IPS-15b (cell line): Measurements from ENCODE around the gene MICU1.
"Not testable (repeated sequence)": the region's sequence is repeated elsewhere in the genome, so short reads cannot be mapped to it uniquely, and the experiment has no call there.

Experiments used
- H3K27me3 ChIP-seq: one replicate; pipeline ENCODE4 v1.6.1; 2013; ENCODE audit warnings: low read length; ENCODE audit not compliant: control insufficient read depth, insufficient read depth
- H3K36me3 ChIP-seq: one replicate; pipeline ENCODE4 v1.6.1; 2013; ENCODE audit warnings: low read length; ENCODE audit not compliant: control insufficient read depth, insufficient read depth
- H3K4me1 ChIP-seq: one replicate; pipeline ENCODE4 v1.6.1; 2013; ENCODE audit warnings: mild to moderate bottlenecking, low read length; ENCODE audit not compliant: control insufficient read depth, insufficient read depth
- H3K4me3 ChIP-seq: one replicate; pipeline ENCODE4 v1.5.1; 2013; ENCODE audit warnings: low read depth, low read length
- H3K9ac ChIP-seq: one replicate; pipeline ENCODE4 v1.6.1; 2013; ENCODE audit warnings: low read depth, mild to moderate bottlenecking, low read length
- H3K9me3 ChIP-seq: one replicate; pipeline ENCODE4 v1.6.1; 2013; ENCODE audit warnings: mild to moderate bottlenecking, low read length; ENCODE audit not compliant: control insufficient read depth, insufficient read depth

The MICU1 gene

GRCh38 chr10:72653383-72654096 is 27.7 kb upstream of the MICU1 start:
- no peak overlapping the region for H3K4me3 ChIP-seq
- H3K36me3 ChIP-seq = no peaks in the 10 kb centered on the region
- H3K9me3 ChIP-seq = no peaks in the 10 kb centered on the region
- no peaks in the 10 kb centered on the region for H3K27me3 ChIP-seq
- H3K4me1 ChIP-seq = no peaks in the 10 kb centered on the region
- H3K9ac ChIP-seq = no peak overlapping the region

- Histone ChIP-seq H3K9me3 (no peaks in the 10 kb centered on the region), H3K36me3 (no peaks in the 10 kb centered on the region), H3K4me1 (no peaks in the 10 kb centered on the region), H3K4me3 (no peak overlapping the region), H3K9ac (no peak overlapping the region), H3K27me3 (no peaks in the 10 kb centered on the region)
Observed at GRCh38 chr10:72649291-72649690, 23.4 kb upstream of the MICU1 start.

- Histone ChIP-seq H3K4me3 (no peak overlapping the region), H3K9ac (no peak overlapping the region), H3K36me3 (no peaks in the 10 kb centered on the region), H3K27me3 (no peaks in the 10 kb centered on the region), H3K4me1 (no peaks in the 10 kb centered on the region), H3K9me3 (no peaks in the 10 kb centered on the region)
Observed at GRCh38 chr10:72648301-72648700, 22.4 kb upstream of the MICU1 start.

- not testable (repeated sequence) for H3K9me3 ChIP-seq, H3K4me1 ChIP-seq, H3K27me3 ChIP-seq, H3K4me3 ChIP-seq, H3K9ac ChIP-seq, H3K36me3 ChIP-seq
Observed at GRCh38 chr10:72646971-72647370, 21.1 kb upstream of the MICU1 start.

GRCh38 chr10:72645263-72645858 is 19.5 kb upstream of the MICU1 start:
- Histone ChIP-seq H3K9me3 (no peaks in the 10 kb centered on the region), H3K36me3 (no peaks in the 10 kb centered on the region), H3K27me3 (no peaks in the 10 kb centered on the region), H3K9ac (no peak overlapping the region), H3K4me1 (no peaks in the 10 kb centered on the region), H3K4me3 (no peak overlapping the region)

GRCh38 chr10:72642318-72642717 is 16.4 kb upstream of the MICU1 start:
- H3K36me3 ChIP-seq = no peaks in the 10 kb centered on the region
- no peaks in the 10 kb centered on the region for H3K4me1 ChIP-seq
- H3K9me3 ChIP-seq = no peaks in the 10 kb centered on the region
- no peaks in the 10 kb centered on the region for H3K27me3 ChIP-seq
- no peak overlapping the region for H3K4me3 ChIP-seq
- no peak overlapping the region for H3K9ac ChIP-seq

- Histone ChIP-seq H3K27me3 (no peaks in the 10 kb centered on the region), H3K9me3 (no peaks in the 10 kb centered on the region), H3K9ac (no peak overlapping the region), H3K4me3 (no peak overlapping the region), H3K36me3 (no peaks in the 10 kb centered on the region), H3K4me1 (no peaks in the 10 kb centered on the region)
Observed at GRCh38 chr10:72639441-72639873, 13.6 kb upstream of the MICU1 start.

GRCh38 chr10:72638586-72639440 is 12.9 kb upstream of the MICU1 start:
- Histone ChIP-seq H3K9ac (no peak overlapping the region), H3K9me3 (no peaks in the 10 kb centered on the region), H3K36me3 (no peaks in the 10 kb centered on the region), H3K27me3 (no peaks in the 10 kb centered on the region), H3K4me3 (no peak overlapping the region), H3K4me1 (no peaks in the 10 kb centered on the region)

GRCh38 chr10:72637398-72637857 is 11.5 kb upstream of the MICU1 start:
- H3K4me1 ChIP-seq = no peaks in the 10 kb centered on the region
- H3K27me3 ChIP-seq = no peaks in the 10 kb centered on the region
- H3K36me3 ChIP-seq = no peaks in the 10 kb centered on the region
- H3K9me3 ChIP-seq = no peaks in the 10 kb centered on the region
- H3K9ac ChIP-seq = no peak overlapping the region
- H3K4me3 ChIP-seq = no peak overlapping the region

- peaks cover 3% of the 10 kb centered on the region for H3K4me1 ChIP-seq
- H3K9me3 ChIP-seq = no peaks in the 10 kb centered on the region
- no peaks in the 10 kb centered on the region for H3K27me3 ChIP-seq
- no peak overlapping the region for H3K9ac ChIP-seq
- H3K4me3 ChIP-seq = no peak overlapping the region
- no peaks in the 10 kb centered on the region for H3K36me3 ChIP-seq
Observed at GRCh38 chr10:72630144-72630543, 4.3 kb upstream of the MICU1 start.

- Histone ChIP-seq H3K9me3 (no peaks in the 10 kb centered on the region), H3K36me3 (no peaks in the 10 kb centered on the region), H3K4me1 (peaks cover 3% of the 10 kb centered on the region), H3K4me3 (peak overlapping the region; percentile 41), H3K27me3 (no peaks in the 10 kb centered on the region), H3K9ac (peak overlapping the region; percentile 70)
Observed at GRCh38 chr10:72626444-72626754, 520 bp upstream of the MICU1 start.

- Histone ChIP-seq H3K4me1 (peaks cover 3% of the 10 kb centered on the region), H3K4me3 (peak overlapping the region; percentile 99), H3K9me3 (no peaks in the 10 kb centered on the region), H3K9ac (peak overlapping the region; percentile 82), H3K27me3 (no peaks in the 10 kb centered on the region), H3K36me3 (no peaks in the 10 kb centered on the region)
Observed at GRCh38 chr10:72625276-72625607, 637 bp downstream of the MICU1 start.
